ENCODE results near the gene KLHL18.

GRCh38 chr3:47306022-47306421, 23.3 kb downstream of the KLHL18 start:
- TF ChIP-seq CTCF (IDR thresholded peaks at IDR 0.05) (no peak), POLR2AphosphoS5 (IDR thresholded peaks at IDR 0.05; ENCODE audit: low read depth, low read length) (no peak), REST (IDR thresholded peaks at IDR 0.05; ENCODE audit: insufficient read depth in 1 of 2, low read depth in 2 of 2, low read length in 1 of 2) (no peak)
